Loucy (cell line): ENCODE data around the gene SEMA5A.

Experiments
- H2AFZ ChIP-seq: fragments of 200-600 bp; sonication (generic); 2 replicates; pipeline ENCODE4 v1.6.0; 2016; ENCODE audit warnings: antibody characterized with exemption, mild to moderate bottlenecking, low read length, moderate library complexity
- H3F3A ChIP-seq: fragments of 200-600 bp; 2 replicates; pipeline ENCODE4 v1.6.0; 2016; ENCODE audit warnings: antibody characterized with exemption, low read depth, mild to moderate bottlenecking
- H3K27me3 ChIP-seq: fragments of 200-600 bp; sonication (generic); 2 replicates; pipeline ENCODE4 v1.6.1; 2014; ENCODE audit warnings: low read length, mild to moderate bottlenecking; ENCODE audit not compliant: insufficient read depth, poor library complexity, severe bottlenecking
- H3K36me3 ChIP-seq: fragments of 200-600 bp; sonication (generic); 2 replicates; pipeline ENCODE4 v1.6.1; 2016; ENCODE audit warnings: low read length; ENCODE audit not compliant: insufficient read depth
- H3K4me1 ChIP-seq: fragments of 200-600 bp; sonication (generic); 2 replicates; pipeline ENCODE4 v1.5.1; 2014; ENCODE audit warnings: low read length, mild to moderate bottlenecking; ENCODE audit not compliant: insufficient read depth, poor library complexity, severe bottlenecking
- H3K4me2 ChIP-seq: fragments of 200-600 bp; sonication (generic); 2 replicates; pipeline ENCODE4 v1.6.0; 2014; ENCODE audit warnings: antibody characterized with exemption, low read length, low read depth, mild to moderate bottlenecking; ENCODE audit not compliant: poor library complexity, severe bottlenecking
- H3K4me3 ChIP-seq: fragments of 200-600 bp; sonication (generic); 2 replicates; pipeline ENCODE4 v1.5.1; 2014; ENCODE audit warnings: low read length, mild to moderate bottlenecking, mixed read lengths; ENCODE audit not compliant: poor library complexity, severe bottlenecking
- H3K79me2 ChIP-seq: fragments of 200-600 bp; sonication (generic); 2 replicates; pipeline ENCODE4 v1.6.1; 2014; ENCODE audit warnings: low read length; ENCODE audit not compliant: insufficient read depth
- H3K9ac ChIP-seq: fragments of 200-600 bp; sonication (generic); 2 replicates; pipeline ENCODE4 v1.6.0; 2014; ENCODE audit warnings: mild to moderate bottlenecking, low read depth, low read length, moderate library complexity; ENCODE audit not compliant: poor library complexity, severe bottlenecking
- H3K9me2 ChIP-seq: fragments of 200-600 bp; sonication (generic); replicated peaks from 2 replicates; pipeline ENCODE4 v1.6.1; 2016; ENCODE audit warnings: low read depth, low read length, mixed read lengths
- H3K9me3 ChIP-seq: fragments of 200-600 bp; sonication (generic); 2 replicates; pipeline ENCODE4 v1.6.1; 2014; ENCODE audit warnings: mild to moderate bottlenecking, antibody characterized with exemption, low read length, low read depth; ENCODE audit not compliant: insufficient read depth
- H4K20me1 ChIP-seq: fragments of 200-600 bp; sonication (generic); 2 replicates; pipeline ENCODE4 v1.6.0; 2014; ENCODE audit warnings: antibody characterized with exemption, low read length, mild to moderate bottlenecking; ENCODE audit not compliant: insufficient read depth, poor library complexity, severe bottlenecking
- EZH2phosphoT487 ChIP-seq: fragments of 200-600 bp; IDR thresholded peaks from 2 replicates; pipeline ENCODE4 v1.6.1; 2018; ENCODE audit warnings: antibody characterized with exemption, mild to moderate bottlenecking, moderate library complexity, borderline replicate concordance
- TF ChIP-seq, protein P1 (sequence below): fragments of 200-600 bp; sonication (generic); conservative IDR thresholded peaks from 2 replicates; pipeline ENCODE4 v1.5.1; 2014; ENCODE audit warnings: mild to moderate bottlenecking, antibody characterized with exemption, low read length

SEMA5A gene

GRCh38 chr5:9124838-9125237, 421.0 kb downstream of the SEMA5A start:
- TF ChIP-seq, protein P1, sequence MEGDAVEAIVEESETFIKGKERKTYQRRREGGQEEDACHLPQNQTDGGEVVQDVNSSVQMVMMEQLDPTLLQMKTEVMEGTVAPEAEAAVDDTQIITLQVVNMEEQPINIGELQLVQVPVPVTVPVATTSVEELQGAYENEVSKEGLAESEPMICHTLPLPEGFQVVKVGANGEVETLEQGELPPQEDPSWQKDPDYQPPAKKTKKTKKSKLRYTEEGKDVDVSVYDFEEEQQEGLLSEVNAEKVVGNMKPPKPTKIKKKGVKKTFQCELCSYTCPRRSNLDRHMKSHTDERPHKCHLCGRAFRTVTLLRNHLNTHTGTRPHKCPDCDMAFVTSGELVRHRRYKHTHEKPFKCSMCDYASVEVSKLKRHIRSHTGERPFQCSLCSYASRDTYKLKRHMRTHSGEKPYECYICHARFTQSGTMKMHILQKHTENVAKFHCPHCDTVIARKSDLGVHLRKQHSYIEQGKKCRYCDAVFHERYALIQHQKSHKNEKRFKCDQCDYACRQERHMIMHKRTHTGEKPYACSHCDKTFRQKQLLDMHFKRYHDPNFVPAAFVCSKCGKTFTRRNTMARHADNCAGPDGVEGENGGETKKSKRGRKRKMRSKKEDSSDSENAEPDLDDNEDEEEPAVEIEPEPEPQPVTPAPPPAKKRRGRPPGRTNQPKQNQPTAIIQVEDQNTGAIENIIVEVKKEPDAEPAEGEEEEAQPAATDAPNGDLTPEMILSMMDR = no peak
- no peak for TF ChIP-seq EZH2phosphoT487

DNA sequence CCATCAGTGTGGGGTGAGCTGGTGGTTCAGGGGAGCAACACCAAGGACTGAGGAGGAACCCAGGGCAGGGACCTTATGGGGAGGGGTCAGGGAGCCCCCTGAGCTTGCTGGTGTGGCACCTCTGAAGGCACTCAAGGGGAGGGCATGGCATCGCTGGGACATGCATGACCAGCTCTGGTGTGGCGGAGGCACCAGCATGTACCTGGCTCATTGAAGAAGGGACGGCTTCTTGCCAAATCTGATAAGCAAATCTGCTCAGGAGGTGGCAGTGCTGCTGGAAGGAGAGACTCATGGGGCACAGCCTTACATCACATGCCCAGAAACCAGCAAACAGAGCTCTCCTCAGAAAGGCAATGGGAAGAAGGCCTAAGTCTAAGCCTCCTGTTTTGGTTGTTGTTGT, 421.8 kb downstream of the SEMA5A start:
- Histone ChIP-seq H3K36me3 (no peaks in the 10 kb centered on the region), H3F3A (no peaks in the 10 kb centered on the region), H3K4me3 (no peak overlapping the region), H2AFZ (no peak overlapping the region), H3K79me2 (no peaks in the 10 kb centered on the region), H3K9me2 (no peaks in the 10 kb centered on the region), H3K4me1 (no peaks in the 10 kb centered on the region), H4K20me1 (no peaks in the 10 kb centered on the region), H3K27me3 (no peaks in the 10 kb centered on the region), H3K9me3 (no peaks in the 10 kb centered on the region), H3K4me2 (no peak overlapping the region), H3K9ac (no peak overlapping the region)
- TF ChIP-seq, protein P1 = no peak
- TF ChIP-seq EZH2phosphoT487 = no peak

More at GRCh38 chr5:9124838-9125237, 421.0 kb downstream of the SEMA5A start:
- no peak overlapping the region for H2AFZ ChIP-seq
- no peaks in the 10 kb centered on the region for H3F3A ChIP-seq
- H3K79me2 ChIP-seq = no peaks in the 10 kb centered on the region
- no peaks in the 10 kb centered on the region for H3K36me3 ChIP-seq
- H3K9me2 ChIP-seq = no peaks in the 10 kb centered on the region
- no peaks in the 10 kb centered on the region for H4K20me1 ChIP-seq
- no peak overlapping the region for H3K4me3 ChIP-seq
- no peaks in the 10 kb centered on the region for H3K9me3 ChIP-seq
- H3K9ac ChIP-seq = no peak overlapping the region
- no peaks in the 10 kb centered on the region for H3K27me3 ChIP-seq
- H3K4me1 ChIP-seq = no peaks in the 10 kb centered on the region
- H3K4me2 ChIP-seq = no peak overlapping the region

- Histone ChIP-seq H3K36me3 (no peaks in the 10 kb centered on the region), H3K9ac (no peak overlapping the region), H3K4me2 (no peak overlapping the region), H3K9me2 (no peaks in the 10 kb centered on the region), H3K4me3 (no peak overlapping the region), H3K4me1 (no peaks in the 10 kb centered on the region), H3F3A (no peaks in the 10 kb centered on the region), H2AFZ (no peak overlapping the region), H4K20me1 (no peaks in the 10 kb centered on the region), H3K27me3 (no peaks in the 10 kb centered on the region), H3K79me2 (no peaks in the 10 kb centered on the region), H3K9me3 (no peaks in the 10 kb centered on the region)
- TF ChIP-seq EZH2phosphoT487 = no peak
- TF ChIP-seq, protein P1 = no peak
These were observed 423.3 kb downstream of the SEMA5A start for GRCh38 chr5:9122528-9122927.
